Measurements from ENCODE around the gene KCND1. TPM values are rescaled to one million over a fixed set of nuclear protein-coding genes. Genes with fewer than 3 reads are reported as not detected.

KCND1 gene
- 2.5 and 3.5 TPM in 2 replicates for total RNA-seq

DNA sequence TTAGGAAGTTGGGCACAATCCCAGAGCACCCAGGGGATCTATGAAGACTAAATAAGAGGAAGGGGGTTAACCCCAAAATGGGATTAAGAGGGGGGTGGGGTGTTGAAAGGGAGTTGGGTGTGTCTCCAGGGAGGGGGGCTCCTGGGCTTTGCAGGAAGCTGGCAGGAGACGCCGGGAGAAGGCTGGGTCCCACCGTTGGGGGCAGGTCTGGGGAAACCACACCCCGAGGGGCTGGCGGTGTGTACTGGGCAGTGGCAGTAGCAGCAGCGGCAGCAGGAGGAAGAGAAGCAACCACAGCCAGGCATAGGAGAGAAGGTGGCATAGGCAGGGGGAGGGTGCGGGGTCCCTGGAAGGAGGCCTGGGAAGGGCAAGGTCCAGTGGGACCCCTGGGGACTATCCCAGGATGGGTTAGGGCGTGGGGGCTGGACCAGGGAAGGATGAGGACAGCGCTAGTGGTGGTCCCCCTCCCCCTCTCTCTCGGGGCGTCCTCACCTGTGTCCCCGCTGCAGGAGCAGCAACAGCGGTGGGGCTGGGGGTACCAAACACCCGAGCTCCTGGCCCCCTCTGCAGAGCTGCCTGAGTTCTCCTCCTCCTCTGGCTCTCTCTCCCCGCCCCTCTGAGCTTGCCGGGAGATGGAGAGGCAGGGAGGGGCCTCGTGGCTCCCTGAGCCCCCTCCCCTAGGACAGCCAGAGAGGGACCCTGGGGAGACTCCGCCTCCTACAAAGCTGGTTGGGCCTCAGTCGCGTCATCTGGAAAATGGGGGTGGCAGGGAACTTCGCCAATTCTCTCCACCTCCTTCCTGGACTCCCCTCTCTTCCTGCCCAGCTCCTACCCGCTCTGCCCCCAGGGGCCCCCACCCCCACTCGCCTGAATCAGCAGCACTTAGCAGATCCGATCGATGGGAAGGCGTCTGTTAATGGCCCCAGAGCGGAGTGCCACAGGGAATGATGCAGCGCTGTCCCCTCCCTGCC, at the start of gene KCND1:
Gene KCND1, minus strand, starts transcription at position 596 of the 971 bp plus-strand sequence. CDS start 1,573 bp downstream, outside the sequence.
- Mint-ChIP-seq H3K4me1 (peaks cover 12% of the 10 kb centered on the region), H3K27ac (no peak within 1 kb of the TSS), H3K4me3 (peak within 1 kb of the TSS; percentile 35), H3K9me3 (no peaks in the 10 kb centered on the region), H3K27me3 (no peaks in the 10 kb centered on the region), H3K36me3 (ENCODE audit: low read depth) (peaks cover 17% of the 10 kb centered on the region)
- intact Hi-C loops (cut with micrococcal nuclease): loop anchor here (5.0 kb wide), 1 partner anchor 71 kb away; the partner anchor contains the start of gene TFE3
- no peak for DNase-seq

DNA sequence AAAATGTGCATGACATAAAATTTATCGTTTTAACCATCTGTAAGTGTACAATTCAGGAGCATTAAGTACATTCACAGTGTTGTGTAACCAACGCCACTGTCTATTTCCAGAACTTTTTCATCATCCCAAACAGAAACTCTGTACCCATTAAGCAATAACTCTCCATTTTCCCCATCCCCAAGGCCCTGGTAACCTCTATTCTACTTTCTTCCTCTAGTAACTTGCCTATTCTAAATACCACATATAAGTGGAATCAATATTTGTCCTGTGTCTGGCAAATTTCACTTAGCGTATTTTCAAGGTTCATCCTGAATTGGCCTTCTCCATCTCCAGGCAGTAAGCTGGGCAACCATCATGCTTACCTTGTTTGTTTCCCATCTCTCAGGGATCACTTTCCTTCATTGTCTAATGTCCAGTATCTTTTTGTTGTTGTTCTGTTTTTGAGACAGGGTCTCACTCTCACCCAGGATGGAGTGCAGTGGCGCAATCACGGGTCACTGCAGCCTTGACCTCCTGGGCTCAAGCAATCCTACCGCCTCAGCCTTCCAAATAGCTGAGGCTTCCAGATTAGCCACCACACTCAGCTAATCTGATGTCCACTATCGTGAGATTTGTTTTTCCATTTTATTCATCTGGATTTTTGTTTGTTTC, 48.1 kb upstream of the KCND1 start:
- intact Hi-C loops (cut with micrococcal nuclease): no loop called here
- Mint-ChIP-seq H3K36me3 (ENCODE audit: low read depth) (peaks cover 6% of the 10 kb centered on the region), H3K4me3 (no peak overlapping the region), H3K27me3 (no peaks in the 10 kb centered on the region), H3K4me1 (no peaks in the 10 kb centered on the region), H3K9me3 (no peaks in the 10 kb centered on the region), H3K27ac (no peak overlapping the region)
- no peak for DNase-seq

DNA sequence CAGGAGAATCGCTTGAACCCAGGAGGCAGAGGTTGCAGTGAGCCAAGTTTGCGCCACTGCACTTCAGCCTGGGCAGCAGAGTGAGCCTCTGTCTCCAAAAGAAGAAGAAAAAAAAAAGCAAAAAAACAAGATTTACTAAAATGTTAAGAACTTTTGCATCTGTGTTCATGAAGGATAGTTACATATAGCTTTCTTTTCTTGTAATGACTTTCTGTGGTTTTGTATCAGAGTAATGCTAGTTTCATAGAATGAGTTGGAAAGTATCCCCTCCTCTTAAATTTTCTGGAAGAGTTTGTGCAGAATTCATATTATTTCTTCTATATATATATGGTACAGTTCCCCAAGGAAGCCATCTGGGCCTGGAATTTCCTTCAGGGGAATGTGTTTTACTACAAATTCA, 47.4 kb upstream of the KCND1 start:
- intact Hi-C loops (cut with micrococcal nuclease): no loop called here
- Mint-ChIP-seq H3K4me1 (no peaks in the 10 kb centered on the region), H3K4me3 (no peak overlapping the region), H3K36me3 (ENCODE audit: low read depth) (no peaks in the 10 kb centered on the region), H3K27ac (no peak overlapping the region), H3K27me3 (no peaks in the 10 kb centered on the region), H3K9me3 (no peaks in the 10 kb centered on the region)
- DNase-seq: no peak

DNA sequence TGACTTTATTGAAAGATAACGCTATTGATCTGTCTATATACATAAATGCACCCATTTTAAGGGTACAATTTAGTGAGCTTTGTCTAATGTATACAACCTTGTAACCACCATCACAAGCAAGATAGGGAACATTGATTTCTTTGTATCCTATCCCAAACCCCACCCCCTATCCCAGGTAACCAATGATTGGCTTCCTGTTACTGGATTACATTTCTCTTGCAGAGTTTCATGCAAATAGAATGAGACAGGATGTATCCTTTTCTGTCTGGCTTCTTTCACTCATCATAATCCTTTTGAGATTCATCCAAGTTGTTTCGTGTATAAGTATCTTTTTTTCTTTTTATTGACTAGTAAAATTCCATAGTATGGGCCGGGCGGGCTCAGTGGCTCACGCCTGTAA, 32.1 kb upstream of the KCND1 start:
- Mint-ChIP-seq H3K36me3 (ENCODE audit: low read depth) (peaks cover 18% of the 10 kb centered on the region), H3K9me3 (no peaks in the 10 kb centered on the region), H3K4me3 (peak overlapping the region; percentile 62), H3K4me1 (peaks cover 17% of the 10 kb centered on the region), H3K27me3 (no peaks in the 10 kb centered on the region), H3K27ac (peak overlapping the region; percentile 60)
- intact Hi-C loops (cut with micrococcal nuclease): no loop called here
- DNase-seq: no peak

DNA sequence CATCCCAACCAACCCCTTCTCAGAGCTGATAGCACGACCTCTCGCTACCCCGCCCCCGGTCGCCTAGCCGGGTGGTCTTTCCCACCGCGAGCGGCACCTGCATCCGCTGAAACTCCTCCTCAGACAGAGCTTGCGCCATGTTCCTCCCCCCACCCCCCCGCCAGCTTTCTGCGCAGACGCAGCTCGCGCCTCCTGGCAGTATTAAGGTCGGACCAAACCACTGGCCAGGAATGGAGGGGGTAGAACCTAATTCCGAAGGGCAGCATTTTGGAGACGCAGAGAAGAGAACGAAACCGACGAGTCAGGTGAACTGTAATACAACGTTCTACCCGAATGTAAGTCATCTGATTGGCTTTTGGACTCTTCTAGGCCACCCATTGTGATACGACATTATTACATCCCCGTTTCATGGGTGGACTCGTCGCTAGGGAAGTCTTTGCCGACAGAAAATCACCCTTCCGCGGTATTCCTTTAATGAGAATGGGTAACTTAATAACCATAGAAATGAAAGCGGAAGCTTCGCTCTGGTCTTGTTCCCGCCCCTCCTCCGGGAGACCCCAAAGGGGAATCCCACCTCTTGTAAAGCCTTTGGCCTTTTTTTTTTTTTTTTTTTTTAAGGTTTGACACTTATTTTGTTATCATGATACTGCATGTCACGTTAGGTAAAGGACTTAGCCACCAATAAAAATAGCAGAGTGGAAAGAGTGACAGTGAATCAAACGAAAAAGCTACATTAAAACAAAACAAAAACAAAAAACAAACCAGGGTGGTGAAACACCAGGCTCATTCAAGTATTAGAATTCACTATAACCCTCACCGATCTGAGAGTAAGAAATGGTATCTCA, 30.7 kb upstream of the KCND1 start, which contains the start of gene GRIPAP1:
Gene GRIPAP1, minus strand, starts transcription at position 174 of the 845 bp plus-strand sequence. Its CDS starts 35 bp downstream, at position 139.
- Mint-ChIP-seq H3K9me3 (no peaks in the 10 kb centered on the region), H3K27me3 (no peaks in the 10 kb centered on the region), H3K27ac (peak within 1 kb of the TSS; percentile 98), H3K36me3 (ENCODE audit: low read depth) (peaks cover 30% of the 10 kb centered on the region), H3K4me1 (peaks cover 28% of the 10 kb centered on the region), H3K4me3 (peak within 1 kb of the TSS; percentile 99)
- DNase-seq: peak; percentile 92
- intact Hi-C loops (cut with micrococcal nuclease): loop anchor here (1.0 kb wide), 2 partner anchors 41 to 326 kb away; partner anchors contain the start of gene TFE3

DNA sequence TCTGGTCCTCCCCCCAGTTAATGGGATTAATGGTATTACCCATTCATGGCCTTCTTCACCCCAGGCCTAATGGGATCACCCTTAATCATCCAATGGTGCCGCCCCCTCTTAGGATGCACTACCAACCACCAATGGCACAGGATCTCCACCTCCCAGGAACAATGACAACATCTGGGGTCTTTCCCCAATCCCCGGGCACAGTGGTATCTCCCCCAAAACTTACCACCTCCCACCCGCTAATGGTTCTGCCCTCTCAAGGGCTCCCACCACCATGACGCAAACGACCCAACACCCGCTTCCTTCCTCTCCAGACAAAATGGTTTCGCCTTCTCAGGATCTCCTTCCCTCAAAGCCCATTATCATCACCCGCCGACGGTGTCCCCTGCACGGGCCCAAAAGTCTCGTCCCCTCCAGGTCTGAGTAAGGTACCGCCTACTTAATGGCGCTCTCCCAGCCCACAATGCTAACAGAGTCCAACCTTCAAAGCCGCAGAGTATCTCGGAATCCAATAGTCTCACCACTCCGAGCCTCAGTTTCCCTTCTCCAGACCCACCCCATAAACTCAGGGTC, 30.0 kb upstream of the KCND1 start:
- peak overlapping the region; percentile 99 for H3K4me3 Mint-ChIP-seq
- intact Hi-C loops (cut with micrococcal nuclease): loop anchor here (1.0 kb wide), 3 partner anchors 42 to 325 kb away; partner anchors contain the start of gene TFE3
- peak; percentile 82 for DNase-seq
- H3K36me3 Mint-ChIP-seq (ENCODE audit: low read depth): peaks cover 37% of the 10 kb centered on the region
- H3K27ac Mint-ChIP-seq: peak overlapping the region; percentile 98
- no peaks in the 10 kb centered on the region for H3K27me3 Mint-ChIP-seq
- H3K4me1 Mint-ChIP-seq: peaks cover 34% of the 10 kb centered on the region
- no peaks in the 10 kb centered on the region for H3K9me3 Mint-ChIP-seq

DNA sequence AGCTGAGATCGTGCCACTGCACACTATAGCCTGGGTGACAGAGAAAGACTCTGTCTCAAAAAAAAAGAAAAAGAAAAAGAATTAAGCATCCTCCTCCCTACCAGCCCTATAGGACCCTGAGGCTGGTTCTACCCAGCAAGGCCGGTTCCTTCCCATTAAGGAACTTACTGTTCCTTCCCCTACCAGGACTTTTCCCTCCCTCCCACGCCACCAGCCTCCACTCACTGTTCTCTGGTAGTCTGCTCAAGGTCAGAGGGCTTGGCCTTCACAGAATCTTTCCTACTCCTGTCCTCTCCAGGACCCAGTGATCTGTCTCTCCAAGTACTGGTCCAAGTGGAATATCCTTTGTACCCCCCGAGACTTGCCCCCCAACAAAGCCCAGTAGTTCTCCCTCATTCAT, 29.0 kb upstream of the KCND1 start:
- no peak for DNase-seq
- Mint-ChIP-seq H3K4me1 (peaks cover 35% of the 10 kb centered on the region), H3K9me3 (no peaks in the 10 kb centered on the region), H3K4me3 (peak overlapping the region; percentile 99), H3K27me3 (no peaks in the 10 kb centered on the region), H3K27ac (no peak overlapping the region), H3K36me3 (ENCODE audit: low read depth) (peaks cover 40% of the 10 kb centered on the region)
- intact Hi-C loops (cut with micrococcal nuclease): loop anchor here (1.0 kb wide), 1 partner anchor 42 kb away; no protein-coding TSS in a partner anchor

DNA sequence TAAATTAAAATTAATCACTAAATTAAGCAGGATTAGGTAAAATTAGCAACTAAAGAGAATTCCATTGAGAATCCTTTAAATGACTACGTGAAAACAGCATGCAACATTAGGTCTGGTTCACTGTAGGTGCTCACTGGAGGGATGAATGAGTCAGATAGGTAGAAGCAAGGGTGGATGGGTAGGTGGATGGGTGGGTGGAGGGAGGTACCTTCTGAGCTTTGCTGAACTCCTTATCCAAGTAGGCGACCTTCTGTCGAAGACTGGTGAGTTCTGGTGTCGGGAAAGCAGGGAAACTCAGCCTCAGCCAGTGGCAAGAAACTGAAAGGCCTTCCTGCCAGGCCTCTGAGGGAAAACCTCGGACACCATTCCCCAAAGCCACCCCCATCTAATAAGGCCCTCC, 27.4 kb upstream of the KCND1 start:
- H3K27ac Mint-ChIP-seq: no peak overlapping the region
- H3K4me3 Mint-ChIP-seq: no peak overlapping the region
- H3K36me3 Mint-ChIP-seq (ENCODE audit: low read depth): peaks cover 51% of the 10 kb centered on the region
- no peak for DNase-seq
- H3K4me1 Mint-ChIP-seq: peaks cover 38% of the 10 kb centered on the region
- H3K9me3 Mint-ChIP-seq: no peaks in the 10 kb centered on the region
- no peaks in the 10 kb centered on the region for H3K27me3 Mint-ChIP-seq
- intact Hi-C loops (cut with micrococcal nuclease): no loop called here

DNA sequence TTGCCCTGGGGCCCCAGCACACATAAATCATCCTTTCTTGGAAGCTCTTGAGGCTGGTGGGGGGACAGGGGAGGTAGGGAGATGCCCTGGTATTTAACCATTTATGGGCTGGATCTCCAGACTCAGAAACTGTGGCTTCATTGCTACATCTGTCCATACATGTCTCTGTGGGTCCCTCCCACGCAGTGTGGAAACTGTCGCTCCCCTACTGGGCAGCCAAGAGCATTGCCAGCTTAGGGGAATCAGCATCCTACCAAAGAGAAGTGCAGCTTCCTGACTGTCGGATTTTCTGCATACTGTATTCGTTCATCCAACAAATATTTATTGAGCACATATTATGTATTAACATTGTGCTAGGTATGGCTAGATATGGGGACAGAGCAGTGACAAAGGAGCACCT, 26.7 kb upstream of the KCND1 start:
- Mint-ChIP-seq H3K4me1 (peaks cover 37% of the 10 kb centered on the region), H3K9me3 (no peaks in the 10 kb centered on the region), H3K4me3 (peak overlapping the region; percentile 3), H3K27me3 (no peaks in the 10 kb centered on the region), H3K27ac (peak overlapping the region; percentile 16), H3K36me3 (ENCODE audit: low read depth) (peaks cover 56% of the 10 kb centered on the region)
- intact Hi-C loops (cut with micrococcal nuclease): no loop called here
- DNase-seq: no peak

DNA sequence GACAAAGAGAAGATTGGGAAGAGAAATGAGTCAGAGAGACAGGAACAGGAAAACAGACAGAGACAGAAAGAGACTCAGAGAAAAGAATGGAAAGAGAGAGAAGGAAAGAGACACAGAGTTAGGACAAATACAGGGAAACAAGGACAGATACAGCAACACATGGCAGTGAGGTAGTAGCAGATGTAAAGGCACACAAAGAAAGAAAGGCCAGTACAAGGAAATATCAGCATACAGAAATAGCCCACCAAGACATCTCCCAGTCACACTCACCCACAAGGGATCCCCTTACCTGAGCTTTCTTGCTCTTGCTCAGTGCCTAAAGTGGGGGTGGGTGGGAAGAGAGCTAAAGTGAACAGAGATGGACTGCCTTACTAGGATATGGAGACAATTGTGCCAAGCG, 26.2 kb upstream of the KCND1 start:
- peaks cover 37% of the 10 kb centered on the region for H3K4me1 Mint-ChIP-seq
- intact Hi-C loops (cut with micrococcal nuclease): no loop called here

DNA sequence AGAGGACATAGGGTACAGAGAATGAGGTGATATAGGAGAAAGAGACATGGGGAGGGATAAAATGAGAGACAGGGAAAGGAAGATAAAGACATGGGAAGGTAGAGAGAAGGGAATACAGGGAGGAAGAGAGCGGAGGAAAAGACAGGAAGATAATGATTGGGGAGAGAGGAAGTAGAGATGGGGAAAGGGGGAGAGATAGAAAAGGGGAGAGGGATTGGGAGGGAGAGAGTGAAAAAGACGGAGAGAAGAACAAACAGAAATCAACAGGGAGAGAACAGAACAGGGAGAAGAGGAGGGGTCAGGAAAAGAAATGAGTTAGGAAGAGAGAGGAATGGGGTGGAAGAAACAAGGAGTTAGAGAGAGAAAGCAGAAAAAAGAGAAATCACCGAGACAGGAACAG, 25.8 kb upstream of the KCND1 start:
- H3K27me3 Mint-ChIP-seq: no peaks in the 10 kb centered on the region
- peaks cover 63% of the 10 kb centered on the region for H3K36me3 Mint-ChIP-seq (ENCODE audit: low read depth)
- peak overlapping the region; percentile 73 for H3K27ac Mint-ChIP-seq
- no peak for DNase-seq
- H3K4me1 Mint-ChIP-seq: peaks cover 37% of the 10 kb centered on the region
- no peaks in the 10 kb centered on the region for H3K9me3 Mint-ChIP-seq
- peak overlapping the region; percentile 44 for H3K4me3 Mint-ChIP-seq
- intact Hi-C loops (cut with micrococcal nuclease): no loop called here

More for the DNA sequence above, 26.2 kb upstream of the KCND1 start:
- no peaks in the 10 kb centered on the region for H3K27me3 Mint-ChIP-seq
- H3K36me3 Mint-ChIP-seq (ENCODE audit: low read depth): peaks cover 61% of the 10 kb centered on the region
- no peak for DNase-seq
- peak overlapping the region; percentile 73 for H3K27ac Mint-ChIP-seq
- H3K9me3 Mint-ChIP-seq: no peaks in the 10 kb centered on the region
- peak overlapping the region; percentile 44 for H3K4me3 Mint-ChIP-seq

DNA sequence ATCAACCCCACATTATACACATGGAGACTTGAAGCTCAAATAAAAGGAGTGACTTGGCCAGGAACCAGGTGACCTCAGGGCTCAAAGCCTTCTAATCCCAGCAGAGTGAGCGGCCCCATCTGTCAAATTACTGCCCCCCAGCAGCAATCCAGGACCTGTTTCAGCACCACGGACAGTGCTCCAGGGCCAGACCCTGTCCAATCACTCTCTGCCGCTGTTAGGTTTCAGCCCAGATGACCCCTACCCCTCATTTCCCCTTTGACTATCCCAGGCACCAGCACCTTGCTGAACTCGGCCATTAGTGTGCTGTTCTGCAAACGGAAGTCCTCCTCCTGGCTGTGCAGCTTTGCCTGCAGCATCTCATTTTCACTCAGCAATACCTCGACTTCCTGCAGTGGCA, 25.3 kb upstream of the KCND1 start:
- no peaks in the 10 kb centered on the region for H3K27me3 Mint-ChIP-seq
- H3K36me3 Mint-ChIP-seq (ENCODE audit: low read depth): peaks cover 65% of the 10 kb centered on the region
- intact Hi-C loops (cut with micrococcal nuclease): no loop called here
- H3K9me3 Mint-ChIP-seq: no peaks in the 10 kb centered on the region
- H3K4me3 Mint-ChIP-seq: no peak overlapping the region
- H3K27ac Mint-ChIP-seq: no peak overlapping the region
- DNase-seq: no peak
- H3K4me1 Mint-ChIP-seq: peaks cover 37% of the 10 kb centered on the region

DNA sequence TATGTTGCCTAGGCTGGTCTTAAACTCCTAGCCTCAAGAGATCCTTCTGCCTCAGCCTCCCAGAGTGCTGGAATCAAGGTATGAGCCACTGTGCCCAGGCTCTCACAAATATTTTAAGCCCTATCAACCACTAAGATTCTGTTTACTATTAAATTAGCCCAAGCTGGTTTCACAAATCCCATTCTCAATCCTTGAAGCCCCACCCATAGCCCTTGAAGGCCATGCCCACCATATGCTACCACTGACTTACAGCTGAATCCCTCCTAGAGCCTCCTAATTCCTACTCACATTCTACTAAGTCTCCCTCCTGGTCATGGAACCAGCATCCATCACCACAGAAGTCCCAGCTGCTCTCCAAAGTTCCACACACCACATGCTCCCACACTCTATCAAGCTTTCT, 20.7 kb upstream of the KCND1 start:
- Mint-ChIP-seq H3K9me3 (no peaks in the 10 kb centered on the region), H3K36me3 (ENCODE audit: low read depth) (peaks cover 48% of the 10 kb centered on the region), H3K4me1 (peaks cover 10% of the 10 kb centered on the region), H3K27me3 (no peaks in the 10 kb centered on the region), H3K27ac (no peak overlapping the region), H3K4me3 (no peak overlapping the region)
- DNase-seq: no peak
- intact Hi-C loops (cut with micrococcal nuclease): no loop called here

All from activated CD4-positive, alpha-beta T cell treated with anti-CD3 and anti-CD28 coated beads, Interleukin-2, amount 10 ng/mL, durations not matched to agents 24 days and 14 days (primary cell).